ENCODE measurements around the gene SLC25A42.

DNA sequence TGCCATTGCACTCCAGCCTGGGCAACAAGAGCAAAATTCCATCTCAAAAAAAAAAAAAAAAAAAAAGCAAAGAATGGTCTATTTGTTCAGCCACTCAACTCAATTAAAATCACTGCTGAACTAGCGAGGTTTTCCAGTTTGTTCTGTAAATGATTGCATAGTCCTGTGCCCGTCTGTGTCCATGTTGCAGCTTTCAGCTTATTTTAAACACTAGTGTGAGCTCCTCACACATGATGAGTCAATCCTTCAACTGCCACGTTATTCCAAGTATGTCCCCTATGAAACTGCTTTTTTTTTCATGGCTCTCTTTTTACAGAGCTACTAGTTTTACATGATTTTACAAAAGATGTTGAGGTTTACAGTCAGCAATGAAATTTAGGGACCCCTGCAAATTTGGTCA is 42.7 kb upstream of the SLC25A42 start:
- TF ChIP-seq, protein P1, sequence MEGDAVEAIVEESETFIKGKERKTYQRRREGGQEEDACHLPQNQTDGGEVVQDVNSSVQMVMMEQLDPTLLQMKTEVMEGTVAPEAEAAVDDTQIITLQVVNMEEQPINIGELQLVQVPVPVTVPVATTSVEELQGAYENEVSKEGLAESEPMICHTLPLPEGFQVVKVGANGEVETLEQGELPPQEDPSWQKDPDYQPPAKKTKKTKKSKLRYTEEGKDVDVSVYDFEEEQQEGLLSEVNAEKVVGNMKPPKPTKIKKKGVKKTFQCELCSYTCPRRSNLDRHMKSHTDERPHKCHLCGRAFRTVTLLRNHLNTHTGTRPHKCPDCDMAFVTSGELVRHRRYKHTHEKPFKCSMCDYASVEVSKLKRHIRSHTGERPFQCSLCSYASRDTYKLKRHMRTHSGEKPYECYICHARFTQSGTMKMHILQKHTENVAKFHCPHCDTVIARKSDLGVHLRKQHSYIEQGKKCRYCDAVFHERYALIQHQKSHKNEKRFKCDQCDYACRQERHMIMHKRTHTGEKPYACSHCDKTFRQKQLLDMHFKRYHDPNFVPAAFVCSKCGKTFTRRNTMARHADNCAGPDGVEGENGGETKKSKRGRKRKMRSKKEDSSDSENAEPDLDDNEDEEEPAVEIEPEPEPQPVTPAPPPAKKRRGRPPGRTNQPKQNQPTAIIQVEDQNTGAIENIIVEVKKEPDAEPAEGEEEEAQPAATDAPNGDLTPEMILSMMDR (IDR thresholded peaks at IDR 0.05; ENCODE audit: poor library complexity) = no peak
- no peak for TF ChIP-seq EZH2 (IDR thresholded peaks at IDR 0.05; ENCODE audit: borderline replicate concordance)
